ENCODE measurements around the gene APEH.

- TF ChIP-seq POLR2AphosphoS5 (IDR thresholded peaks at IDR 0.05; ENCODE audit: borderline replicate concordance, low read depth, low read length) (no peak), EZH2 (IDR thresholded peaks at IDR 0.05) (no peak), FOXP2 (optimal IDR thresholded peaks at IDR 0.05; ENCODE audit: control extremely low read depth, extremely low read length, insufficient read depth) (no peak)
These were observed 26.4 kb upstream of the APEH start for GRCh38 chr3:49647741-49648140.

Data from SK-N-MC (cell line).